ENCODE results near the gene CARD19.

The CARD19 gene

DNA sequence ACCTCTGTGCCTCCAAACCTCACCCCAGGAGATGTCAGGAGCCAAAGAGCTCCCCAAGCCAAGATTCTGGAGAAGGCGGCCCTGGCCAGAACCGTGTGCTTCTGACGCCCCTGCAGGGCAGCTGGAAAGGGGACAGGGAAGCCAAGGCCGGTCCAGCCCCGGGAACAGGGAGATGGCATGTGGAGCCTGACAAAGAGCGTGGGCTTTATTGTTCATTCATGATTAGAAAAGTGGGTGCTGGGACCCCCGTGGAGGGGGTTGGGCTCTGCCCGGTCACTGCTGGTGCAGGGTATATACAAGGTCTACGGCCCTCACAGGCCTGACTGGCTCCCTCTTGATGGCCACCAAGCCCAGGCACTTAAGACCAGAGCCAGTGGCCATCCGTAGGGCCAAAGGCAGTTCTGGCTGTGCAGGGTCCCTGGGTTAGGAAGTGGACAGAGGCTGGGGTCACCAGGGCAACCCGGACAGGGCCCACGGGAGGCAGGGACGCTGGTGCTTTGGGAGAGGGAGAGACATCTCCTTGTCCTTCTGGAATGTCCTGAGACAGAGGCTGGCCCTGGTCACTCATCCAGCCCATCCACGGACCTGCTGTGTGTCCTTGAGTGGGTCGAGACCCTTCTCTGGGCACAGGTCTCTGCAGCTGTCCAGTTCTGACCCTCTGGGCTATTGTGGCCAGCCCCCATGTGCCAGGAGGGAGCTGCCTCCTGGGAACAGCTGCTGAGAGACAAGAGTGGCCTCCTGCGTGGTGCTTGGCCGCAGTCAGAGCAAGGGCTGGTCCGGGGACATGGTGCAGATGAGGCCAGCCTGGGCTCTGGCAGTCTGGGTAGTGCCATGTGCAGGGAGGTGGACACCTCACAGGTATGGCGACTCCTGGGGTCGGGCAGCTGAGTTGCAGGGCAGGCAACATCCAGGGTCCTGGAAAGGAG lies 25.6 kb downstream of the CARD19 start:
- DNase-seq = no peak

DNA sequence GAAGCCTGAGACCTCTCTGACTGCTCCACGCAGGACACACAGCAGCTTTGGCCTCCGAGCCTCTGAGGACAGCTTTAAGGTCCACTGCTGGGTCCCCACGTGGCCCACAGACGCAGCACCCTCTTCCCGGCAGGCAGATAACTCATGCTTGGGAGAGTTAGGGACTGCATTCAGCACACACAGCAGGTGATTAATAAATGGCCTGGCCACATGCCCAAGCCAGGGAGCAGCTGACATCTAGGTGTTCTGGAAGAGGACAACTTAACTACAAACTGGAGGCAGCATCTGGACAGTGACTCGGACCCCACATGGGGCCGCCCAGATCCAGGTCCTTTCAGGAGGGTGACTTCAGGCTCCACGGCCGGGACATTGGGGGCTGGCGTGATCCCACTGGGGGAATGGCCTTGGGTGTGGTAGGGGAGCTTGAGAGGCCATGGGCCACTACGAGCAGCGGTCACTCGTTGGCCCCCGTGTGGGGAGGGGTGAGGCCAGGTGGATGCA lies 26.8 kb downstream of the CARD19 start:
- peak; percentile 15 for DNase-seq

DNA sequence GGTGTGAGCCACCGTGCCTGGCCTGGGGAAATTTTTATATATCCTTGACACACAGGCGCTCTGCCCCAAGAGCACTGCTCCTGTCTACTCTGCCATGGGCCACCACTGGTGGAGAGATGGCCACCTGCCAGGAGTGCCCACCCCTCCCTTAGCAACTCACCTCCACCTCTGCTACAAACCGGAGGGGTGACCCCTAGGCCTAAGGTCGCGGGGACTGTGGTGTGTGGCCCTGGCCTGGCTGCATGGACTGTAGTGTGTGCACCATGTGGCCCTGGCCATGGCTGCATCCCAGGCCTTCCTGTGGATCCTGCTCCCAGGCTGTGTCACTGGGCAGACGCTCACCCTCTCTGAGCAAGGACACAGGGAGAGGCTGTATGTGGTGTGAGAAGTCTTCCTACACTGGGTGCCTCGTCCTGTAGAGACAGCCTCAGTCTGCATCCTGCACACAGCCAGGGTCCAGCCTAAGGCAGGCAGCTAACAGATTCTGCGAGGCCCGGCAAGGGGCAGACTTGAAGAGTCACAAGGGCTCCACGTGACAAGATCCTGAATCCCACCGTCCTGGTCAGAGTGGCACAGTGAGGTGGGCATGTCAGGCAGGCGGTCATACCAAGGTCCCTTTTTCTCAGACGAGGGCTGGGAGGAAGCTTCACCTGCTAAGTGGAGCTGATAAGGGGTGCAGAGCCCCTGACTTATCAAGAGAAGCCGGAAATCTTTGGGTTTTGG lies 27.7 kb downstream of the CARD19 start:
- DNase-seq = no peak

DNA sequence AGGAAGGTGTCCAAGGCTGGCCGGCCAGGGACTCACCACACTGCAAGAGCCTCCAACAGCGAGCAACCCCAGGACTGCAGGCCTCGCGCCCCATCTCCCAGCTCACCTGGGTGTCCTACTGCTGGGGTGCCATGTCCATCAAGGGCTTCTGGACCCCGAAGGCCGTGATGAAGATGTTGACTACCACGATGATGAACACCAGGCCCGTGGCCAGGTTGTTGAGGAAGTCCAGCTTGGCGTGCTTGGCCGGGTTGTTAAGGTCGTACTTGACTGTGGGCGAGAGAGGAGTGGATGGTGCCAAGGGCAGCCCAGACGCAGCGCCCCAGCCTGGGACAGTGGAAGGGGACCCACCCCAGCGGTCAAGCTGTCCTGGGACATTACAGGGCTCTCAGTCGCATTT lies 28.8 kb downstream of the CARD19 start:
- DNase-seq = no peak

DNA sequence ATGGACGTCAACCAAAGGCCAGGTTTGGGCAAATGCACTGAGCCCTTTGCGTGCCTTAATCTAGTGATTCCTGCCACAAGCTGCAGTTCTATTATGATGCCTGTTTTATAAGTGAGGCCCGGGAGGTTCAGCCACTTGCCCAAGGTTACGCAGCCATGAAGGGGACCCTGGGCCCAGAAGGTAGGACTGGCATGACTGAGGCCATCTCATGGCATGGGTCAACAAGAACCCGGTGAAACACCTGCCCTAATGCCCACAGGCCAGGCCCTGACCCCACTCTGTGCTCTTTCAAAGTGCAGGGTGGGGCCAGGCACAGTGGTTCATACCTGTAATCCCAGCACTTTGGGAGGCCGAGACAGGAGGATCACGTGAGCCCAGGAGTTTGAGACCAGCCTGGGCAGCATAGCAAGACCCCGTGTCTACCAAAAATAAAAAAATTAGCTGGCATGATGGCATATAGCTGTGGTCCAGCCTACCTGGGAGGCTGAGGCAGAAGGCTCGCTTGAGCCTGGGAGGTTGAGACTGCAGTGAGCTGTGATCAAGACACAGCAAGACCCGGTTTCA lies 29.4 kb downstream of the CARD19 start:
- no peak for DNase-seq

DNA sequence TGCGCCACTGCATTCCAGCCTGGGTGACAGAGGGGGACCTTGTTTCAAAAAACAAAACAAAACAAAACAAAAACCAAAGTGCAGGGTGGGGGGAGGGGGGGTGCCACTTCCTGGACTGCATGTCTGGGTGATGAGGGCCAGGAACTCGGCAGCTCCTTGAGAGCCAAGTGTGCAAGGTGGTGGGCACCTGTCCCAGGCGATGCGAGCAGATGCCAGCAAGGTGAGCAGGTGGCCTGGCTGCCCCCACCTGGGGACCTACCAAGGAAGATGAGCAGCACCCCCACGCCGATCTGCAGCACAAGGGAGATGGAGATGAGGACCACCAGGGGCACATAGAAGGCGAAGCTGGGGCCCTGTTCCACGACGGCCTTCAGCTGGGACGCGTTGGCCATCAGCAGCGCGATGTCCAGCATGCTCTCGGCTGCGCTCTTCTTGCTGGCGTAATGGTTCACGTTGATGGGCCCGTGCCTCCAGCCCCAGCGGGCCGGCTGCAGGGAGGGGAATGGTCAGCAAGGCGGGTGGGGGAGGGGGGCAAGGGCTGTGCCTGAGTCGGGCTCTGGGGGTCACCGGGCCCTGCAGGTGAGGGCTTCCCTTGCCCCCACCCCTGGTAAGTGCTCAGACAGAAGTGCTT lies 30.2 kb downstream of the CARD19 start:
- DNase-seq = no peak

DNA sequence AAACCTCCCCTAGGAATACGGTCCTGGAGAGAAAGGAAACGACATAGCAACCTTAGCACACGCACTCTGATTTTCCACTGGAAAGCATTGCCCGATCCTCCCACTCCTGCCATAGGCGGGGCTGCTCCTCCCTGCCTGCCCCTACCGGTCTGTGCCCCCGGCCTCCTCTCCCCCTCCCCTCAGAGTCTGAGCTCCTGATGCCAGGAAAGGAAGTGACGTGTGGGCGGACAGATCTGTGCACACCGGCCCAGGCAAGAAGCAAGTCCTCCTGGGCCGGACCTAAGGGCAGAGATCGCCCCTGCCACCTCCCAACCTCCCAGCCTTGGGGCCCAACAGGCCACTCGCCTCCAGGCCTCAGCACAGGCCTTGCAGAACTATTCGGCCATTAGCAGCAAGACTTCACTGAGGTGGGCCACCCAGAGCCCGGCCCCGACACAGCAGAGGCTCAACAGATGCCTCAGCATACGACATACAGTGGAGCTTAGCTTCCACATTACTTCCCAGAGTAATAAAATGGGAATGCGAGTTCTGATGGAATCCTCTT lies 30.9 kb downstream of the CARD19 start:
- DNase-seq = no peak

DNA sequence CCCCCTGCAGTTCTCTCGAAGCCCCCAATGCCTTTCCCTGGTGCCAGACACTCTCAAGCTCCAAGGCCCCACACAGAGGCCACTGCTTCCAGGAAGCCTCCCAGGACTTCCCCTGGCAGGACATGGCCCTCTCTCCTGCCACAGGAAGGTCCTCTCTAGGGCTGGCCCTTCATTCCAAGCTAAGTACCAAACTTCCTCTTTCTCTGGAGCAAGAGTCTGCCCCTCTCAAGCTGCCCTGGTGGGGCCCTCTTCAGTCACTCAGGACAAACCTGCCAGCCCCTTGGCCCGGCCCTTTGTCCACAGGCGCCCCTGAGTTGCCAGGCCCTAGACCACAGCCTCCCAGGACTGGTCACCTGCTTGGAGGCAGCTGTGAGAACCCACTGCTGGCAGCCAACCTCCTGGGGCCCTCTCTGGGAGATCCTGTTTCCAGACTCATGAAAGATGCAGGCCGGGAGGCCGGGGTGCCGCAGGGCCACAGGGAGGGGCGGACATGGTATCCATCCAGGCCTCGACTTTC lies 31.4 kb downstream of the CARD19 start:
- no peak for DNase-seq

DNA sequence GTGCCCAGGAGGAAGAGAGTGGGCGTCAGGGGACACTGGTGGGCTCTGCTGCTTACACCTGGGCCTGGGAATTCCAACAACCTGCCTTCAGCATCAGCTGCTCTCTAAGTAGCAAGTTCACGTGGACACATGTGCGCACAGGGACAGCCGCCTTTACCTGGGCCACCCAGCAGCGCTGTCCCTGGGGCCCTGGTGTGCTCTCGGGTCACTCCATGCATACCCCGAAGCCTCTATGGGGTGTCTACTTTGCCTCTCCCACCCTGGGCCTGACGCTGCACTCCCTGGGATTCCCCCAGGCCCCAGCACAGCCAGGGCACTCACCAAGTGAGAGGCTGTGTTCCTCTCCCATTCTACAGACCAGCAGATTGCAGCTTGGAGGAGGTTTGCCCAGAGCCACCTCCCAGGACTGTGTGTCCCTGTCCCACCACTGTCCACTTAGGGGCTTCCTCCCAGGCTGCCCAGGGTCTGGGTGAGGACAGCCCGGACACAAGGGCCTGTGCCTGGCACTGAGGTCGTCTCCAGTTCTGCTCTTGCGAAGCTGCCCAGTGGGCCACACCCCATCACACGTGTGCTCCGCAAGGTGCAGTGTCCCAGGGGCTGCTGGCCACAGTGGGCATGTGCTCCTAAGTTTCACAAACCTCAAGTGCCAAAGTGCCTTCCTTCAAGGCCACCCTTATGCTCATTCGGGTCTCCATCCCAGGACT lies 32.1 kb downstream of the CARD19 start:
- DNase-seq = no peak

DNA sequence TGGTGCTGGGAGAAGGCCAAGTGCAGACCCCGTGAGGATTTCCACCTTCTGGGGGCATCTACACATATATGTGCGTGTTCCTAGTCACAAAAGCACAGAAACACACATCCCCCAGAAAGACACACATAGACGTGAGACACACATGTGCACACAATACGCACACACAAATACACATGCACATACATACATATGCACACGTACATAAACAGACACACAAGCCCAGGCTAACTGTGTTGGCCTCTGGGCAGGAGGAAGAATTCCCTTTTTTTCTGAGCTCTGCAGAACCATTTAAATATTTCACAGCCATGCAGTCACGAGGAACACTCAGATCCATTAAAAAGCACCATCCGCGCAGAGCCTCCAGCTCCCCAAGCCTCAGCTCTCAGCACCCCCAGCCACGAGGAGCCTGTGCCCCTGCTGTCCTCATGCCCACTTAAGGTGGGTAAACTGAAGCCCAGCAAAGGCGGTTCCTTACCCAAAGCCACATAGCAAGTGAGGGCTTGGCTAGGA lies 32.8 kb downstream of the CARD19 start:
- no peak for DNase-seq

DNA sequence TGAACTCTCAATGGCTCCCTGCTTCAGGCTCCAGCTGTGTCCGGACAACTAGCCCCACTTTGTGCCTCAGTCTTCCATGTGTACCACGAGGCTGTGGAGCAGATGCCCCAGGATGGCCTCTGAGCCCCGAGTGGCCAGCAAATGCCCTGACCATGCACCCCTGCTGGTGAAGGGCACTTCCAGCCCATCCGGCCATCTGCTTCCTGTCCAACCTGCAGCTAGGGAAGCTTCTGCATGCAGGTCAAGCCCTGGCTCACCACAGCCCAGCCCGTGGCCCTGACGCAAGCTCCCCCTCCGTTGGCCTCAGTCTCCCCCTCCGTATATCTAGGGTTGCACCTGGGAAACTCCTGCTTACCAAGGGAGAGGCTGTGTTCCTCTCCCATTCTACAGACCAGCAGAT lies 33.3 kb downstream of the CARD19 start:
- DNase-seq = no peak

DNA sequence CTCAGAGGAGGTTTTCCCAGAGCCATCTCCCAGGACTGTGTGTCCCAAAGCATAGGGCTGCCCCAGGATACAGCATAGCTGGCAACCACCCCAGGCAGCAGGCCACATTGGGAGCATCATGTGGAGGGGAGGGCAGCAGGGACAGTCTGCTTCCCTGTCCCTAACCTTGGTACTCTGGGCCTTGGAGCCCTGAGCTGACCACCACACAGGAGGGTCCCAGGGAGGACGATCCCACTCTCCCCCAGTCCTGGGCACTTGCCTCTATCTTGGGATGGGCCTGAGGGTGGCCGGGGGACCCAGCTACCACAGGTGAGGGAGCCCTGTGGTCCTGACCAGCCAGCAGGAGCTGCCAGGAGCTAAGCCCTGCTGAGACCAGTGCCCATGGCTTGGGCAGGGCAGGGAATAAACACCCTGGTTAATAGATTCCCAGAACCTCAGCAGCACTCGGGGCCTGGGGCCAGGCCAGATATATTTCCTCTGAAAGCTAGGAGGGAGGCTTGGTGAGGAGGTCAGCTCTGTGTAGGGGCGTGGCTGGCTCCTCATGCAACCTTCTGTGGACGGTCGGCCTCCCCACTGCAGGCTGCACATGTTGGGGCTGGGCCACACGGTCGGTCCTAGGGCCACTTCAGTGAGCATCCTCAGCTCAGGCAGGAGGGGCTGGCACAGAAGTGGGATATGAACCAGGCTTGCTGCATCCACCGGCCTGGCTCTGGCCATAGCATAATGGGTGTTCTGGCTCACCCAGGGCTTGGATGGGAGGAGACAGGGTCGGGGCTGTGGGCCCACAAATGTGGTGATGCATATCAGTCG lies 33.9 kb downstream of the CARD19 start:
- no peak for DNase-seq

DNA sequence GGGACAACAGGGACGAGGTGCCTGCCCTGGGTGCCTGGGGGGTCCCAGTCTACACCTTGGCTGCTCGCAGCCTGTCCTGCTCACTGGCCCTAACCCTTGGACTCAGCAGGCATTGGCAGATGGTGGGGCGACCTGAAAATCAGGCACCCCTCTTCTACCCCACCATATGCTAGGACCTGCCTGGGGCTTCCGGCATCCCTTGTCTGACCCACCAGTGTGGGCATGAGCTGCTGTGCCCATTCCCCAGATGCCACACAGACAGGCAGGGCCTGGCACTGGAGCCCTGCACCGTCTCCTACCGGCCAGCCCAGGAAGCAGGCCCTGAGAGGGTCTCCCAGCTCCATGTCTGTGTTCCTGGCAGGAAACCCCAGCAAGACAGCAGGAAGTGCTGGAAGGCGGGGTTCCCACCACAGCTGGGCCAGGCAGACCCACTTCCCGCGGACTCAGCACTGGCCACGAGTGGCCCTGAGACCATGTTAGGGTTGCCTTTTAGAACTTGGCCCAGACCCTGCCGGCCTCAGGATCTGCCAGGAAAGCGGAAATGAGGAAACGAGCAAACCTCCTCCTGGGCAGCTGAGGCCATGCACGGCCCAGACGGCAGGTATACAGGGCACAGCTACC lies 35.0 kb downstream of the CARD19 start:
- no peak for DNase-seq

DNA sequence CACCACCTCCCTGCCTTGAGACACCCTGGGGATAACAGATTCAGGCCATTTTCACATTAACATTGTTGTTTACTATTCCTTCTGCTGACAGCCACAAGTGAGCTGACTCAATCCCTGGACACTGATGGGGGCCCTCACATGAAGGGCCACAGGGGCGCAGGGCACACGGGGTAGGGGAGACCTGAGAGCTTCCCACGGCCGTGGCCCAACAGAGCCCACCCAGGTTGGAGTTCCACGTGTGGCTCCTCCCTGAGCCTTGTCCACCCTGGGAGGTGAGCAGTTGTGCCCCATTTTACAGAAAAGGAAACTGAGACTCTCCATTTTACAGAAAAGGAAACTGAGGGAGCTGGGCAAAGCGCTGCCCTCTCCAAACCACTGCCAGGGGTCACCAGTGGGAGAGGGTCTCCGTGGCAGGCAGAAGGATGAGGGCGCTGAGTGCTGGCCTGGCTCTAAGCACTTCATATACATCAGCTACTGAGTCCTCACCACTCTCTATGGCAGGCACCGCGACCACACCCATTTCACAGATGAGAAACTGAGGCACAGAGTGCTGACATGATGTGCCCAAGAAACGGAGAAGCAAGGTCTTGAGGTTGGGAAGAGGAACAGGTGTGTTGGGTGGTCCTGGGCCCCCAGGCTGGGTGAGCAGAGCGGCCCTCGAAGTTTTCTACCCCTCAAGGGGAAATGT lies 35.7 kb downstream of the CARD19 start:
- DNase-seq = no peak

DNA sequence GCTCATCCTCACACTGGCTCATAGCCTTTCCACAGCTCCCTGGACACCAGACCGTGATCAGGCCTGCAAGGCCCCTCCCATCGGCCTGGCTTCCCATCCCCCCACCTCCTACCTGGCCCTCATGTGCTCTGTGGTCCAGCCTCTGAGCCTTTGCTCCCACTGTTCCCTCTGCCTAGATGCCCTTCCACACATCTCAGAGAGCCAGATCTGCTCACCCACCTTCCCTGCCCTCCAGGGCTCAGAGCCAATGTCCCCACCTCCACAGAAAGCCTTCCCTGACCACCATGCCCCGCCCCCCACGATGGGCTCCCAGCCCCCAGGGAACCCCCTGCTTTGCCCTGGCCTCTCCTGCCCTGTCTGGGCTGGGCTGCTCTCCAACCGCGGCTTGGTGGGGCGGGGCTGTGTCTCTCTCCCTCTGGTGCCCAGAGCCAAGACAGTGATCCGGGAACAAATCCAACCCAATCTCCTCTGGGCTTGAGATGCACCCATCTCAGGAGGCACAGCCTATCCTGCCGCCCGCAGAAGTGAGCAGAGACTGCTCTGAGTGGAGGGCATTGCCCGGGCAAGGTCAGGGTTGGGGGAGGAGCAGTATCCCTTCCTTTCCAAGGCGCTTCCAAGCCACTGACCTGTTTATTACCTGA lies 36.4 kb downstream of the CARD19 start:
- DNase-seq = no peak

DNA sequence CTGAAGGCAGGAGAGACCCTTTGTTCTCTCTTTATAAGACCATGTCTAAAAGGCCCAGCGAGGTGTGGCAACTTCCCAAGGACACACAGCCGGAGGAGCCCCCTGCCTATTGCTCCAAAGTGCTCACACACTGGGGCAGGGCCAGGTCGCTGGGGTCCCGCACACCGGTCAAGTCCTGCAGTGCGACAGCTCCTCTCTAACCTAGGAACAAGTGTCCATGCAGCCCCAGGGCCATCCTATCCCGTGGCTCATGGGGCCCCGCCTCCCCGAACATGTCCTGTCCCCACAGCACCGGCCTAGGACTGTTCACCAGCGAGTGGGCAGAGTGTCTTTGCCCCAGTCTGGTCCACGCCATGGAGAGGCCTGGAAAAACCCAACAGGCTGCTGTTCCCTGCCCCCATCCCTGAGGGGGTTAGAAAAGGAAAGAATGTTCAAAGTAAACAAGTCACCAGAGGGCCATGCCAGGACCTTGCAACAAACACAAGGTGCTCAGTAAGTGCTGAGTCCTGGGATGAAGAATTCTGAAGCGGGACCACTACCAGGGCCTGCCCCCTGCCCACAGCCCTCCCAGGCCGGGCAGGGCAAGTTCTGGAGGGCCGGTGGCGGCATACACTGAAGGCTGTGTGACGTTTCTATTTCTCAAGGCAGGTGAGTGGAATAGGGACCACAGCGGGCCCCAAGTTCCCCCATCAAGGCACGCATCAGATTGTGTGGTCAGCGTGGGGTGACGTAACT lies 37.1 kb downstream of the CARD19 start:
- no peak for DNase-seq

DNA sequence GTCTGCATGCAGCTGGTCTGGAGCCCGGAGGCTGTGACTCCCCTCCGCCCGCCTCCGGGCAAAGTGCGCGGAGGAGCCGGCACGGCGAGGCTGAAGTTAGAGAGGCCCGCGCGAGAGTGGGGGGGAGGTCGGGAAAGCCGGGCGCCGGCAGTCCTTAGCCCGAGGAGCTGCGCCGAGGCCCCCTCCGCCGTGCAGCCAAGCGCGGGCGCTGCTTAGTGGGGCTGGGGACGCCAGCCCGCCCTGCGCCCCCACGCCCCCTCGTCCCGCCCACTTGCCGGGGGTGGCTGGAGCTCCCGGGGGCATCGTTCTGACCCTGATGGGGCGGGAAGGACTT lies 37.6 kb downstream of the CARD19 start:
- DNase-seq = no peak

DNA sequence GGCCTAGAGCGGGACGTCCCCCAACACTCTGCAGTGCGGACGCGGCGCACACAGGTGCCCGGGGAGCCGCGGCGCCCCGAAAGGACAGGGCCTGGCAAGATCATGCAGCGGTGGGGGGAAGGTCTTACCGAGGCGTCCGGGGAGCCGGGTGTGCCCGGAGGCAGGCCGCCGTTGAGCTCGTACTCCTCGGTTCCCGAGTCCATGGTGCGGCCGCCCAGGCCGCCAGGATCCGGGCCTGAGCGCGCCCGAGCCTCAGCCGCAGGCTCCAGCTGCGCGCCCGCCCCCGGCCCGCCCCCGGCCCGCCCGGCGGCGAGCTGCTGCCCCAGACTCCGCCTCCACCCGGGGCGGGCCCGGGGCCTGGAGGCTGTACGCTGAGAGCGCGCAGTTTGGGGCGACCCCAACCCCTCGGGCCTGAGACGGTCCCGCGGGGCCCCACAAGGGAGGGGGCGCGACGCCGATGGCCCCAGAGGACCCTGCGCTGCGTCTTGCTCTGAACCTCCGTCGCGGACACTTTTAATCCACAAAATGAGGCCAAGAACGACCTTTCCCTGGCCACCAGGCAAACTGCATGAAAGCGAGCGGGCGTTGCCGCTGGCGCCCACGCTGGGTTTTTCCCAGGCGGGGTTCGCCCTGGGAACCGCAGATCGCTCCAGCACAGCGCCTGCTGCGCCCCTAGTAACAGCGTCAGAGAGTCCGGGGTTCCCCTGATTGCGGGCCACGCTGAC lies 38.2 kb downstream of the CARD19 start, which contains the start of gene NINJ1:
TSS of gene NINJ1 (minus strand) at position 237 of the 725 bp plus-strand sequence. CDS start at position 203, 34 bp downstream.
- peak; percentile 52 for DNase-seq

Data from NCI-H1092 (cell line).